Lung (tissue), 12 donors: ENCODE data around the gene ADORA1. TPM values are rescaled to one million over a fixed set of nuclear protein-coding genes. Genes with fewer than 3 reads are reported as not detected.

Experiments used
- ATAC-seq: fragments of 200-7000 bp; cut with Tn5 transposase; one replicate; pipeline ENCODE4 v1.9.1; 2020; ENCODE audit warnings: moderate number of reproducible peaks; ENCODE audit not compliant: insufficient read depth, low FRiP score
- DNase-seq, 3 donors: peaks; one replicate each; pipeline ENCODE4 v3.0.0-alpha.2; 2013 to 2017
- H3K27ac ChIP-seq, 2 donors: one replicate each; pipeline ENCODE4 v1.5.1; 2013; ENCODE audit warnings: mild to moderate bottlenecking in 2 of 2, moderate library complexity in 2 of 2, control low read depth in 1 of 2, inconsistent platforms in 1 of 2, low read depth in 1 of 2, low read length in 1 of 2
- H3K27me3 ChIP-seq, 3 donors: one replicate each; pipeline ENCODE4 v1.5.1; 2013; ENCODE audit warnings: low read length in 2 of 3; ENCODE audit not compliant: control insufficient read depth in 3 of 3, insufficient read depth in 3 of 3
- H3K36me3 ChIP-seq, 4 donors: one replicate each; pipeline ENCODE4 v1.5.1; 2013; ENCODE audit warnings: low read length in 4 of 4, mild to moderate bottlenecking in 1 of 4, moderate library complexity in 1 of 4; ENCODE audit not compliant: control insufficient read depth in 4 of 4, insufficient read depth in 4 of 4
- H3K4me1 ChIP-seq, 5 donors: one replicate each; pipeline ENCODE4 v1.5.1; 2013; ENCODE audit warnings: low read length in 5 of 5, mild to moderate bottlenecking in 2 of 5, moderate library complexity in 1 of 5; ENCODE audit not compliant: control insufficient read depth in 5 of 5, insufficient read depth in 5 of 5
- H3K4me3 ChIP-seq: one replicate; pipeline ENCODE4 v1.5.1; 2013; ENCODE audit warnings: mild to moderate bottlenecking, control low read depth, moderate library complexity
- H3K9ac ChIP-seq, 2 donors: one replicate each; pipeline ENCODE4 v1.5.1; 2013; ENCODE audit warnings: low read length in 2 of 2, control low read depth in 1 of 2; ENCODE audit not compliant: insufficient read depth in 1 of 2
- H3K9me3 ChIP-seq, 4 donors: one replicate each; pipeline ENCODE4 v1.5.1; 2013; ENCODE audit warnings: low read length in 3 of 4, mild to moderate bottlenecking in 1 of 4, moderate library complexity in 1 of 4; ENCODE audit not compliant: control insufficient read depth in 4 of 4, insufficient read depth in 3 of 4
- WGBS, 2 donors: extraction: QIAGEN DNeasy Blood & Tissue Kit; methylation state at CpG; one replicate each; pipeline ENCODE4 v1.1.7; 2013; 5-methylcytosine and 5-hydroxymethylcytosine counted together
- polyA plus RNA-seq, 2 donors: library from polyadenylated mRNA; stranded (reverse); fragments of 200-250 nt; gene quantifications; one replicate each; pipeline ENCODE4 v1.2.1, GENCODE V29; 2013
- total RNA-seq, 2 donors: library from RNA; depleted of rRNA in 1 of 2; stranded (reverse); fragments of >200 nt in 1 of 2; gene quantifications; one replicate each; pipeline ENCODE4 v1.2.1, GENCODE V29; 2014 to 2021
- TF ChIP-seq, protein P1 (sequence below): IDR thresholded peaks from 2 replicates; pipeline ENCODE4 v1.5.1; 2012; ENCODE audit warnings: mild to moderate bottlenecking; ENCODE audit errors: control extremely low read depth, extremely low read depth
- donor health status: control.
- donor health status: control.
- donor health status: Bipolar disorder and iron deficiency.
- donor health status: healthy.
- donor health status: DM: yes; HTN: yes; CAD: no.

The ADORA1 gene
- total and polyA plus RNA-seq, 4 donors, result 0.57 to 2.3 (median 0.79) TPM

DNA sequence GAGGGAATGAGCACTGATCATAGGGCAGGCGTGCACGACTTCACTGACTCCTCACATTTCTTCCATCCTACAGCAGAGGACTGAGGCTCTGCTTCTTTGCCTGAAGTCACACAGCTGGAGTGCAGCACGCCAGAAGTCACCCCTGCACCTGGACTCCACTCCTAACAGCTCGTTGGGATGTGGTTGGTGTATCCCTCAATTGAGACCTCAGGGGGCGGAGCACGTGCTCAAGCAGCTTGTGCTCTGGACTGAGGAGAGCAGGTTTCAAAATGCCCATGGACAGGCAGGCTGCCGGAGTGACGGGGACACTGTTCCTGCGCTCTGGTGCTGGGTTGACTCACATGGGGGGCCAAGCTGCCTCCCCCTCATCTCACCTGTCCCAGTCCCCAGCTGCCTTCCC is 88.0 kb downstream of the ADORA1 start:
- TF ChIP-seq, protein P1, sequence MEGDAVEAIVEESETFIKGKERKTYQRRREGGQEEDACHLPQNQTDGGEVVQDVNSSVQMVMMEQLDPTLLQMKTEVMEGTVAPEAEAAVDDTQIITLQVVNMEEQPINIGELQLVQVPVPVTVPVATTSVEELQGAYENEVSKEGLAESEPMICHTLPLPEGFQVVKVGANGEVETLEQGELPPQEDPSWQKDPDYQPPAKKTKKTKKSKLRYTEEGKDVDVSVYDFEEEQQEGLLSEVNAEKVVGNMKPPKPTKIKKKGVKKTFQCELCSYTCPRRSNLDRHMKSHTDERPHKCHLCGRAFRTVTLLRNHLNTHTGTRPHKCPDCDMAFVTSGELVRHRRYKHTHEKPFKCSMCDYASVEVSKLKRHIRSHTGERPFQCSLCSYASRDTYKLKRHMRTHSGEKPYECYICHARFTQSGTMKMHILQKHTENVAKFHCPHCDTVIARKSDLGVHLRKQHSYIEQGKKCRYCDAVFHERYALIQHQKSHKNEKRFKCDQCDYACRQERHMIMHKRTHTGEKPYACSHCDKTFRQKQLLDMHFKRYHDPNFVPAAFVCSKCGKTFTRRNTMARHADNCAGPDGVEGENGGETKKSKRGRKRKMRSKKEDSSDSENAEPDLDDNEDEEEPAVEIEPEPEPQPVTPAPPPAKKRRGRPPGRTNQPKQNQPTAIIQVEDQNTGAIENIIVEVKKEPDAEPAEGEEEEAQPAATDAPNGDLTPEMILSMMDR, result no peak
- Histone ChIP-seq H3K27me3 (peaks cover 0 to 21% (median 2%) of the 10 kb centered on the region in 3 donors), H3K36me3 (no peaks in the 10 kb centered on the region), H3K4me1 (no peaks in the 10 kb centered on the region), H3K9ac (no peak overlapping the region), H3K4me3 (no peak overlapping the region), H3K9me3 (no peaks in the 10 kb centered on the region), H3K27ac (no peak overlapping the region)
- 65 to 78% methylated on average over 9 of the region's 9 CpGs for WGBS, 2 donors
- DNase-seq (peak in 1 of 3 donors; percentile 15), ATAC-seq (no peak)

DNA sequence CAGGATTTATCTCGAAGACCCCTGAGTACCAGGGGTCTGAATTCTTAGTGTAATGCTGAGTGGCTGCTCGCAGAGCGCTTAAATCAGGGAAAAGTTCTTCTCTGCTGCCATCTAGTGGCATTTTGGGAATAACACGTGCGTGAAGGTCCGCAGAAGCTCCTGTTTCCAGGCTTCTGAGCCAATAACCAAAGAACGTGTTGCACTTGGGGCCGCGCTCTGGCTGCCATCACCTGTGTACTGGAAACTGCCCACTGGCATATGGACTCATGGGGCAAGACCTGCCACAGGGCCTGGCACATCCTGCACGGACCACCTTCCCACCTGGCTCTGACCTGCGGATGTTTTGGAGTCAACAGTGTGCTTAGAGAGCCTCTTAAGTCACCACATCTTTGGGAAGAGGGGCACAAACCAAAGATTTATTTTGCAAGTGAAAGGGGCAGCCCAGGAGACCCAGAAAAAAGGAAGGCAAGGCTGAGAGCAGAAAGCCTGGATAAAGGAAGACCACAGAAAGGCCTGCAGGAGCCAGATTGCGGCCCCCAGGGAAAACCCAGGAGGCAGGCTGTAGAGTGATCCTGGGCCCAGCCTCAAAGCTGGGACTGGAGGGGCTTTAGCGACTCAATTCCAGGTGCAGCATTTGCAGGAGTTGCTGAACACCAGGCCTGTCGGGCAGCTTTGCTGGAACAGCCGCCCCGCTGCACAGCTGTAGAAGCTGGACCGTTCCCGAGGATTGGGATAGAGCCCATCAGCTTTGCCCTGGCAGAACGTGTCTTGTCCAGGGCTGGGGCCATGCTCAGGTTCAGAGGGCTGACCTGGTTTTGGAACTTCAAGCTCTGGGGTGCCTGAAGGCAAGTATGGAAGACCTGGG is 89.0 kb downstream of the ADORA1 start:
- no peaks in the 10 kb centered on the region for H3K36me3 ChIP-seq
- 34 to 35% methylated on average over 19 of the region's 19 CpGs for WGBS, 2 donors
- H3K9me3 ChIP-seq, result no peaks in the 10 kb centered on the region
- no peaks in the 10 kb centered on the region for H3K4me1 ChIP-seq
- no peak overlapping the region for H3K4me3 ChIP-seq
- TF ChIP-seq, protein P1, result peak; percentile 62
- H3K27ac ChIP-seq, result no peak overlapping the region
- ATAC-seq (peak; percentile 64), DNase-seq (peak; percentile 79 to 89 (median 84))
- no peak overlapping the region for H3K9ac ChIP-seq
- peaks cover 0 to 22% (median 2%) of the 10 kb centered on the region in 3 donors for H3K27me3 ChIP-seq

Other genes with a start within 250 kb of the ADORA1 start
- gene RABIF, start 238.6 kb upstream of the ADORA1 start, total RNA-seq, result 10 to 100 TPM in 1 of 2 donors, 1 to 10 TPM in 1; 6.2 to 10.3 TPM
- 1 to 10 TPM; 7.6 to 8.8 TPM for gene RABIF, start 238.6 kb upstream of the ADORA1 start, polyA plus RNA-seq
- gene KLHL12, start 200.5 kb upstream of the ADORA1 start, total RNA-seq, result 10 to 100 TPM; 24.6 to 25.6 TPM
- 10 to 100 TPM; 12.4 to 20.4 TPM for gene KLHL12, start 200.5 kb upstream of the ADORA1 start, polyA plus RNA-seq
- gene ADIPOR1, start 169.4 kb upstream of the ADORA1 start, total RNA-seq, result 100 to 1,000 TPM in 1 of 2 donors, 10 to 100 TPM in 1; 96.5 to 119 TPM
- gene ADIPOR1, start 169.4 kb upstream of the ADORA1 start, polyA plus RNA-seq, result 100 to 1,000 TPM in 1 of 2 donors, 10 to 100 TPM in 1; 95.2 to 125 TPM
- 10 to 100 TPM; 47.3 to 77.9 TPM for gene CYB5R1, start 160.5 kb upstream of the ADORA1 start, total RNA-seq
- gene CYB5R1, start 160.5 kb upstream of the ADORA1 start, polyA plus RNA-seq, result 10 to 100 TPM; 45.9 to 67.5 TPM
- 10 to 100 TPM; 55.5 to 63.9 TPM for gene TMEM183A, start 120.4 kb upstream of the ADORA1 start, total RNA-seq
- 10 to 100 TPM; 29.4 to 47.9 TPM for gene TMEM183A, start 120.4 kb upstream of the ADORA1 start, polyA plus RNA-seq
- gene PPFIA4, start 101.2 kb upstream of the ADORA1 start, total RNA-seq, result 1 to 10 TPM; 1.3 to 5.1 TPM
- gene PPFIA4, start 101.2 kb upstream of the ADORA1 start, polyA plus RNA-seq, result under 1 TPM; 0.30 to 0.64 TPM
- not detected for gene MYOG, start 41.7 kb upstream of the ADORA1 start, total RNA-seq
- gene MYOG, start 41.7 kb upstream of the ADORA1 start, polyA plus RNA-seq, result not detected
- not detected for gene MYBPH, start 48.1 kb downstream of the ADORA1 start, total RNA-seq
- under 1 TPM; 0.16 to 0.41 TPM for gene MYBPH, start 48.1 kb downstream of the ADORA1 start, polyA plus RNA-seq
- 10 to 100 TPM; 46.4 to 98.6 TPM for gene CHI3L1, start 59.0 kb downstream of the ADORA1 start, total RNA-seq
- gene CHI3L1, start 59.0 kb downstream of the ADORA1 start, polyA plus RNA-seq, result 100 to 1,000 TPM; 122 to 169 TPM
- 1 to 10 TPM in 1 of 2 donors, under 1 TPM in 1; 0.89 to 1.6 TPM for gene CHIT1, start 101.9 kb downstream of the ADORA1 start, total RNA-seq
- gene CHIT1, start 101.9 kb downstream of the ADORA1 start, polyA plus RNA-seq, result 1 to 10 TPM; 2.3 to 4.9 TPM
- 100 to 1,000 TPM in 1 of 2 donors, 10 to 100 TPM in 1; 51.7 to 118 TPM for gene BTG2, start 177.8 kb downstream of the ADORA1 start, total RNA-seq
- 10 to 100 TPM; 29.1 to 95.4 TPM for gene BTG2, start 177.8 kb downstream of the ADORA1 start, polyA plus RNA-seq
- 10 to 100 TPM; 46.3 to 93.4 TPM for gene FMOD, start 223.4 kb downstream of the ADORA1 start, total RNA-seq
- 10 to 100 TPM; 16.5 to 19.4 TPM for gene FMOD, start 223.4 kb downstream of the ADORA1 start, polyA plus RNA-seq